ENCODE data around the gene AMD1.
A peak's percentile ranks its signal among the peaks of the same experiment; 100 is the strongest.

Gene AMD1

GRCh38 chr6:110873981-110874879 lies at the start of gene AMD1:
TSS of gene AMD1 (plus strand) at chr6:110874785. CDS start at chr6:110875106, 321 bp downstream.
- peak; percentile 97 for DNase-seq
- Histone ChIP-seq H3K9me3 (replicated peaks; ENCODE audit: insufficient read depth, low read length) (no peaks in the 10 kb centered on the region), H3K36me3 (replicated peaks; ENCODE audit: insufficient read depth, low read length) (no peaks in the 10 kb centered on the region), H3K4me2 (ENCODE audit: low read depth, low read length) (peak within 1 kb of the TSS; percentile 92), H3K27me3 (replicated peaks; ENCODE audit: insufficient read depth, low read length) (peaks cover 14% of the 10 kb centered on the region; the same call in 1 of the 2 replicates), H3K9ac (ENCODE audit: low read length) (peak within 1 kb of the TSS; percentile 97), H3K4me1 (ENCODE audit: low read length) (peaks cover 12% of the 10 kb centered on the region; the same call in 1 of the 2 replicates), H3F3A (ENCODE audit: insufficient read depth, low read length) (peaks cover 25% of the 10 kb centered on the region), H3K79me2 (ENCODE audit: low read length) (peaks cover 47% of the 10 kb centered on the region), H4K20me1 (ENCODE audit: insufficient read depth, low read length) (peaks cover 34% of the 10 kb centered on the region), H3K9me2 (replicated peaks; ENCODE audit: insufficient read depth, low read length) (no peaks in the 10 kb centered on the region), H3K27ac (ENCODE audit: low read length) (peak within 1 kb of the TSS; percentile 73), H3K4me3 (ENCODE audit: low read length) (peak within 1 kb of the TSS; percentile 94), H2AFZ (ENCODE audit: low read length) (peak within 1 kb of the TSS; percentile 75)
- TF ChIP-seq CTCF (IDR thresholded peaks at IDR 0.05; ENCODE audit: low read length) (no peak), EZH2phosphoT487 (IDR thresholded peaks at IDR 0.05; ENCODE audit: low read length) (no peak), EZH2 (optimal IDR thresholded peaks at IDR 0.05; ENCODE audit: low read depth, low read length) (no peak)

GRCh38 chr6:110826236-110827129 lies 48.1 kb upstream of the AMD1 start:
- no peaks in the 10 kb centered on the region for H3K27me3 ChIP-seq (replicated peaks; ENCODE audit: insufficient read depth, low read length)
- no peak overlapping the region for H2AFZ ChIP-seq (ENCODE audit: low read length)
- no peaks in the 10 kb centered on the region for H4K20me1 ChIP-seq (ENCODE audit: insufficient read depth, low read length)
- no peaks in the 10 kb centered on the region for H3F3A ChIP-seq (ENCODE audit: insufficient read depth, low read length)
- no peak overlapping the region for H3K9ac ChIP-seq (ENCODE audit: low read length)
- no peak for TF ChIP-seq CTCF (IDR thresholded peaks at IDR 0.05; ENCODE audit: low read length)
- TF ChIP-seq EZH2phosphoT487 (IDR thresholded peaks at IDR 0.05; ENCODE audit: low read length), result no peak
- no peak for DNase-seq
- no peaks in the 10 kb centered on the region for H3K9me3 ChIP-seq (replicated peaks; ENCODE audit: insufficient read depth, low read length)
- H3K4me3 ChIP-seq (ENCODE audit: low read length), result no peak overlapping the region
- H3K9me2 ChIP-seq (replicated peaks; ENCODE audit: insufficient read depth, low read length), result no peaks in the 10 kb centered on the region
- no peaks in the 10 kb centered on the region for H3K36me3 ChIP-seq (replicated peaks; ENCODE audit: insufficient read depth, low read length)
- no peak overlapping the region for H3K4me2 ChIP-seq (ENCODE audit: low read depth, low read length)
- H3K4me1 ChIP-seq (ENCODE audit: low read length), result no peaks in the 10 kb centered on the region
- no peaks in the 10 kb centered on the region for H3K79me2 ChIP-seq (ENCODE audit: low read length)
- no peak overlapping the region for H3K27ac ChIP-seq (ENCODE audit: low read length)

- Histone ChIP-seq H3F3A (ENCODE audit: insufficient read depth, low read length) (no peaks in the 10 kb centered on the region), H3K4me2 (ENCODE audit: low read depth, low read length) (no peak overlapping the region), H3K79me2 (ENCODE audit: low read length) (no peaks in the 10 kb centered on the region), H2AFZ (ENCODE audit: low read length) (no peak overlapping the region), H3K36me3 (replicated peaks; ENCODE audit: insufficient read depth, low read length) (no peaks in the 10 kb centered on the region), H3K4me1 (ENCODE audit: low read length) (no peaks in the 10 kb centered on the region), H4K20me1 (ENCODE audit: insufficient read depth, low read length) (no peaks in the 10 kb centered on the region), H3K4me3 (ENCODE audit: low read length) (no peak overlapping the region), H3K9me3 (replicated peaks; ENCODE audit: insufficient read depth, low read length) (no peaks in the 10 kb centered on the region), H3K9ac (ENCODE audit: low read length) (no peak overlapping the region), H3K27ac (ENCODE audit: low read length) (no peak overlapping the region), H3K27me3 (replicated peaks; ENCODE audit: insufficient read depth, low read length) (no peaks in the 10 kb centered on the region), H3K9me2 (replicated peaks; ENCODE audit: insufficient read depth, low read length) (no peaks in the 10 kb centered on the region)
- no peak for DNase-seq
- TF ChIP-seq EZH2phosphoT487 (IDR thresholded peaks at IDR 0.05; ENCODE audit: low read length), result no peak
- TF ChIP-seq CTCF (IDR thresholded peaks at IDR 0.05; ENCODE audit: low read length), result no peak
- no peak for TF ChIP-seq EZH2 (optimal IDR thresholded peaks at IDR 0.05; ENCODE audit: low read depth, low read length)
These were observed 46.2 kb upstream of the AMD1 start for GRCh38 chr6:110828396-110828795.

Data from MM.1S (cell line).